ENCODE results near the gene PANX3.
"Not testable (repeated sequence)": the region's sequence is repeated elsewhere in the genome, so short reads cannot be mapped to it uniquely, and the experiment has no call there.

Gene PANX3

GRCh38 chr11:124611064-124611463, at the start of gene PANX3:
TSS of gene PANX3 (plus strand) at chr11:124611428. CDS start at chr11:124611557, 129 bp downstream.
- DNase-seq (ENCODE audit: low read depth in 2 of 2), result no peak

GRCh38 chr11:124569697-124570096, 41.5 kb upstream of the PANX3 start, which contains the start of gene OR8A1:
TSS of gene OR8A1 (plus strand) at chr11:124569997. CDS start at chr11:124570120, 123 bp downstream.
- no peak for DNase-seq (ENCODE audit: low read depth in 2 of 2)

- no peak for DNase-seq (ENCODE audit: low read depth in 2 of 2)
Measured at GRCh38 chr11:124570160-124570559, 41.1 kb upstream of the PANX3 start.

GRCh38 chr11:124577716-124578427, 33.4 kb upstream of the PANX3 start:
- DNase-seq (ENCODE audit: low read depth in 2 of 2), result no peak

GRCh38 chr11:124578761-124579160, 32.5 kb upstream of the PANX3 start:
- no peak for DNase-seq (ENCODE audit: low read depth in 2 of 2)

GRCh38 chr11:124581817-124582216, 29.4 kb upstream of the PANX3 start:
- no peak for DNase-seq (ENCODE audit: low read depth in 2 of 2)

GRCh38 chr11:124582565-124582964, 28.7 kb upstream of the PANX3 start:
- no peak for DNase-seq (ENCODE audit: low read depth in 2 of 2)

GRCh38 chr11:124583781-124584180, 27.4 kb upstream of the PANX3 start:
- DNase-seq (ENCODE audit: low read depth in 2 of 2), result no peak

GRCh38 chr11:124584681-124585372, 26.4 kb upstream of the PANX3 start:
- no peak for DNase-seq (ENCODE audit: low read depth in 2 of 2)

GRCh38 chr11:124586238-124586860, 24.9 kb upstream of the PANX3 start:
- peak; percentile 15 to 36 for DNase-seq (ENCODE audit: low read depth in 2 of 2)

- no peak for DNase-seq (ENCODE audit: low read depth in 2 of 2)
Measured at GRCh38 chr11:124591430-124591829, 19.8 kb upstream of the PANX3 start.

- no peak for DNase-seq (ENCODE audit: low read depth in 2 of 2)
Measured at GRCh38 chr11:124592627-124593026, 18.6 kb upstream of the PANX3 start.

- DNase-seq (ENCODE audit: low read depth in 2 of 2), result no peak
Measured at GRCh38 chr11:124595302-124595701, 15.9 kb upstream of the PANX3 start.

- DNase-seq (ENCODE audit: low read depth in 2 of 2), result no peak
Measured at GRCh38 chr11:124597626-124598025, 13.6 kb upstream of the PANX3 start.

GRCh38 chr11:124600621-124601320, 10.5 kb upstream of the PANX3 start:
- DNase-seq (ENCODE audit: low read depth in 2 of 2), result no peak

- DNase-seq (ENCODE audit: low read depth in 2 of 2), result no peak
Measured at GRCh38 chr11:124602193-124602592, 9.0 kb upstream of the PANX3 start.

- not testable (repeated sequence) for DNase-seq (ENCODE audit: low read depth in 2 of 2)
Measured at GRCh38 chr11:124602723-124603122, 8.5 kb upstream of the PANX3 start.

GRCh38 chr11:124605719-124606118, 5.5 kb upstream of the PANX3 start:
- DNase-seq (ENCODE audit: low read depth in 2 of 2), result no peak

GRCh38 chr11:124608147-124608546, 3.1 kb upstream of the PANX3 start:
- DNase-seq (ENCODE audit: low read depth in 2 of 2), result no peak

GRCh38 chr11:124610295-124610694, 933 bp upstream of the PANX3 start:
- DNase-seq (ENCODE audit: low read depth in 2 of 2), result no peak

- DNase-seq (ENCODE audit: low read depth in 2 of 2), result no peak
Measured at GRCh38 chr11:124612045-124612444, 817 bp downstream of the PANX3 start.

- no peak for DNase-seq (ENCODE audit: low read depth in 2 of 2)
Measured at GRCh38 chr11:124612567-124613246, 1.5 kb downstream of the PANX3 start.
